Activated T-cell treated with anti-CD3 and anti-CD28 coated beads, Interleukin-2, amount 50 U/mL, for 1 hour (primary cell): ENCODE results near the gene MRAP2.
"Not testable (repeated sequence)": the region's sequence is repeated elsewhere in the genome, so short reads cannot be mapped to it uniquely, and the experiment has no call there.

ENCODE experiments used
- DNase-seq: peaks from one replicate; pipeline ENCODE4 v3.0.0-alpha.2; 2020

MRAP2 gene

GRCh38 chr6:84081222-84081621, 47.6 kb downstream of the MRAP2 start:
- DNase-seq = no peak

- DNase-seq = no peak
Measured at GRCh38 chr6:84082689-84083265, 49.2 kb downstream of the MRAP2 start.

GRCh38 chr6:84084705-84085104, 51.1 kb downstream of the MRAP2 start:
- not testable (repeated sequence) for DNase-seq

- no peak for DNase-seq
Measured at GRCh38 chr6:84086056-84086455, 52.5 kb downstream of the MRAP2 start.

GRCh38 chr6:84086545-84087429, 53.2 kb downstream of the MRAP2 start:
- no peak for DNase-seq

- DNase-seq = no peak
Measured at GRCh38 chr6:84089081-84089480, 55.5 kb downstream of the MRAP2 start.

GRCh38 chr6:84089552-84089951, 56.0 kb downstream of the MRAP2 start:
- DNase-seq = no peak

- no peak for DNase-seq
Measured at GRCh38 chr6:84093441-84094435, 60.2 kb downstream of the MRAP2 start.

- DNase-seq = no peak
Measured at GRCh38 chr6:84095156-84095555, 61.6 kb downstream of the MRAP2 start.

GRCh38 chr6:84103029-84103428, 69.5 kb downstream of the MRAP2 start:
- no peak for DNase-seq

- DNase-seq = not testable (repeated sequence)
Measured at GRCh38 chr6:84105215-84105924, 71.8 kb downstream of the MRAP2 start.

GRCh38 chr6:84107495-84107894, 73.9 kb downstream of the MRAP2 start:
- DNase-seq = no peak

GRCh38 chr6:84111351-84111750, 77.8 kb downstream of the MRAP2 start:
- not testable (repeated sequence) for DNase-seq

- DNase-seq = not testable (repeated sequence)
Measured at GRCh38 chr6:84114933-84115594, 81.5 kb downstream of the MRAP2 start.

- DNase-seq = no peak
Measured at GRCh38 chr6:84118191-84118590, 84.6 kb downstream of the MRAP2 start.

GRCh38 chr6:84119277-84119676, 85.7 kb downstream of the MRAP2 start:
- DNase-seq = no peak

- no peak for DNase-seq
Measured at GRCh38 chr6:84123186-84123585, 89.6 kb downstream of the MRAP2 start.

GRCh38 chr6:84129588-84129987, 96.0 kb downstream of the MRAP2 start:
- not testable (repeated sequence) for DNase-seq

GRCh38 chr6:84133385-84133784, 99.8 kb downstream of the MRAP2 start:
- DNase-seq = not testable (repeated sequence)

GRCh38 chr6:84135291-84135690, 101.7 kb downstream of the MRAP2 start:
- DNase-seq = no peak

GRCh38 chr6:84136364-84137050, 102.9 kb downstream of the MRAP2 start:
- no peak for DNase-seq
